Stomach (tissue), 4 donors: ENCODE measurements around the gene SORCS1.

Experiments
- POLR2A ChIP-seq, 4 donors: fragments of 450-650 bp; IDR thresholded peaks; one replicate each; pipeline ENCODE4 v1.6.1; 2016; ENCODE audit warnings: antibody characterized with exemption in 4 of 4, control low read depth in 2 of 4, mild to moderate bottlenecking in 1 of 4, moderate library complexity in 1 of 4
- POLR2AphosphoS5 ChIP-seq, 3 donors: sonication (generic); formaldehyde crosslinking; IDR thresholded peaks; one replicate each; pipeline ENCODE4 v1.6.1; 2016; ENCODE audit warnings: antibody characterized with exemption in 3 of 3
- TF ChIP-seq, protein P1 (sequence below), 7 experiments: fragments of 450-650 bp in 4 of 7; fragments of 200-600 bp in 3 of 7; sonication (generic) in 3 of 7; IDR thresholded peaks; one replicate each; pipeline ENCODE4 v1.5.1; 2016 to 2019; ENCODE audit warnings: antibody characterized with exemption in 7 of 7, control low read depth in 2 of 7, mild to moderate bottlenecking in 1 of 7

DNA sequence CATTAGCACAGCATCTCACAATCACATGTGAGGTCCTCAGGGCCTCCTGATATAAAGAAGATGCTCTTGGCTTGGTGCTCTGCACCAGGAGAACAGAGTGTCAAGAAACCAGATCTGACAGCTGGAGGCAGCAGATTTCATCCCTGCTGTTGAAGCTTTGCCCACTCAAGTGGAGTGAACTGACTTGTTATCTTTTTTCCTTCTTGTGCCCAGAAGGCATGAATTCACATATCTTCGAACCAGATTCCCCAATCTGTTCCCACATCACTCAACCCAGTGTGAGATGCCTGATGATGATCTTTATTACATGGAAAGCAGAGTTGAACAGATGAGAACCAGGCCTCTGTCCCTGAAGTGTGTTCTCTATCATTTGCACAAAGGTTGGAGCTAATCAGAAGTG, 521.0 kb downstream of the SORCS1 start:
- TF ChIP-seq POLR2A (IDR thresholded peaks at IDR 0.05) (no peak), POLR2AphosphoS5 (IDR thresholded peaks at IDR 0.05) (no peak)
- TF ChIP-seq, protein P1, sequence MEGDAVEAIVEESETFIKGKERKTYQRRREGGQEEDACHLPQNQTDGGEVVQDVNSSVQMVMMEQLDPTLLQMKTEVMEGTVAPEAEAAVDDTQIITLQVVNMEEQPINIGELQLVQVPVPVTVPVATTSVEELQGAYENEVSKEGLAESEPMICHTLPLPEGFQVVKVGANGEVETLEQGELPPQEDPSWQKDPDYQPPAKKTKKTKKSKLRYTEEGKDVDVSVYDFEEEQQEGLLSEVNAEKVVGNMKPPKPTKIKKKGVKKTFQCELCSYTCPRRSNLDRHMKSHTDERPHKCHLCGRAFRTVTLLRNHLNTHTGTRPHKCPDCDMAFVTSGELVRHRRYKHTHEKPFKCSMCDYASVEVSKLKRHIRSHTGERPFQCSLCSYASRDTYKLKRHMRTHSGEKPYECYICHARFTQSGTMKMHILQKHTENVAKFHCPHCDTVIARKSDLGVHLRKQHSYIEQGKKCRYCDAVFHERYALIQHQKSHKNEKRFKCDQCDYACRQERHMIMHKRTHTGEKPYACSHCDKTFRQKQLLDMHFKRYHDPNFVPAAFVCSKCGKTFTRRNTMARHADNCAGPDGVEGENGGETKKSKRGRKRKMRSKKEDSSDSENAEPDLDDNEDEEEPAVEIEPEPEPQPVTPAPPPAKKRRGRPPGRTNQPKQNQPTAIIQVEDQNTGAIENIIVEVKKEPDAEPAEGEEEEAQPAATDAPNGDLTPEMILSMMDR (IDR thresholded peaks at IDR 0.05): no peak
